Hematopoietic multipotent progenitor cell treated with erythropoietin and hydrocortisone succinate and interleukin-3 and kit ligand, for 17 days (in vitro differentiated cells): ENCODE data around the gene NUDCD3.

Experiments used
- DNase-seq: peaks from one replicate; pipeline ENCODE4 v3.0.0-alpha.2; 2015; ENCODE audit warnings: low spot score

Gene NUDCD3

DNA sequence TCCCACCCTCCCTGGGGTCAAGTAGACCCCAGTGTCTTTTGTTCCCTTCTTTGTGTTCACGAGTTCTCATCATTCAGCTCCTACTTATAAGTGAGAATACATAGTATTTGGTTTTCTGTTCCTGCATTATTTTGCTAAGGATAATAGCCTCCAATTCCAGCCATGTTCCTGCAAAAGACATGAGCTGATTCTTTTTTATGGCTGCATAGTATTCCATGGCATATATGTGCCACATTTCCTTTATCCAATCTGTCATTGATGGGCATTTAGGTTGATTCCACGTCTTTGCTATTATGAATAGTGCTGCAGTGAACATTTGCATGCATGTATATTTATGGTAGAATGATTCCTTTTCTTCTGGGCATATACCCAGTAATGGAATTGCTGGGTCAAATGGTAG lies 136.8 kb downstream of the NUDCD3 start:
- no peak for DNase-seq

DNA sequence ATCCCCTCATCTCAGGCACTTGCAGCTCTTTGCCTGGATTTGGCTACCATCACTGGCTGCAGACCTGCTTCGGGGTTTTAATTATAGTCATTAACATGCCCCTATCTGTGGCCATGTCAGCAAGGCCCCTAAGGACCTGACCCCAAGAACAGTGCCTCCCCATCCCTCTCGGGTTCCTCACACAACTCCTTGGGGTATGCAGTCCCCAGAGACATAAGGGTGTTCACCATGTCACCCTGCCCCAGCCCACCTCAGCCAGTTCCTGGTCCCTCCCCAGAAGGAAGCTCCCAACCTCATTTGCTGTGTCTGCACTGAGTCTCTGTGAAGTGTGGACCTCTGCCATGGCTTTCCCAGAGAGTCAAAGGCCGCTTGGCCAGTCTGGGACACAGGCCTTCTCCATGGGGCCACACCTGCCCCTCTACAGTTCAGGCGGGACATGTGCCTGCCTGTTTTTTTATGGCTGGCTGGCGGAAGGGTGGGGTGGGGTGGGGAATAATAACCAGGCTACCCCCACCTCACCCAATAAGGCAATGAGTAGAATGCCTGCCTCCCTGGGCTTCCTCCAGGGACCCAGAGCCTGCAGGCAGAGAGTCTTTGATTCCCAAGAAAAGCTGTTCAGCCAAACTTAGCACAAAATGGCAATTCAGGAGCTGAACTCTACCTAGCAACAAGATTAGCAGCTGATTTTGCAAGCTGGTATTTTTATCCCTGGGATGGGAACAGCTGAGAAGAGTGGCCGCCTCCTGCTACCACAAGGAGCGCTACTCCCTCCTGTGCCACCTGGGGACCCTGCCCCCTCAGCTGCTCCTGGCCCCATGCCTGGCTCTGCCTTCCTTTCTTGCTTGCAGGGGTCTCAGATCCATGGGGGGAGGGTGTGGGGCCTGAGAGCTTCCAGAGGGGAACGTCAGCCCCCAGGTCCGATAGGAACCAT lies 141.3 kb downstream of the NUDCD3 start:
- no peak for DNase-seq

DNA sequence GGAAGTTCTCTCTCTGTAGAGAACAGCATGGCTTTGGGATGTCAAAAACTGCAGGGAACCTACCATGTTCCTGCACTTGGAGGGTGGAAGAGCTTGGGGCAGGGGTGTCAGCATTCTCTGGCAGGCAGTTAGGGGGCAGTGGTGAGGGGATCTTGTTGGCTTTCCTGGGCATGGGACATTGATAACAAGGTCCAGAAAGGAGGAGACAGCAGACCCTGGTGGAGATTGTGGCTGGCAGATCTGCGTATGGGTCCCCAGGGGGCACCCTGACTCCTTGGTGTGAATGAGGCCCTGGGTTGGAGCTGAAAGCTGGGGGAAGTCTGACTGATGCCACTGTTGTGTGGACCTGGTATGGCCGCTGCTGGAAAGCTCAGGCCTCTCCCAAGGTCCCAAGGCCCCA lies 142.2 kb downstream of the NUDCD3 start:
- DNase-seq = peak; percentile 10

DNA sequence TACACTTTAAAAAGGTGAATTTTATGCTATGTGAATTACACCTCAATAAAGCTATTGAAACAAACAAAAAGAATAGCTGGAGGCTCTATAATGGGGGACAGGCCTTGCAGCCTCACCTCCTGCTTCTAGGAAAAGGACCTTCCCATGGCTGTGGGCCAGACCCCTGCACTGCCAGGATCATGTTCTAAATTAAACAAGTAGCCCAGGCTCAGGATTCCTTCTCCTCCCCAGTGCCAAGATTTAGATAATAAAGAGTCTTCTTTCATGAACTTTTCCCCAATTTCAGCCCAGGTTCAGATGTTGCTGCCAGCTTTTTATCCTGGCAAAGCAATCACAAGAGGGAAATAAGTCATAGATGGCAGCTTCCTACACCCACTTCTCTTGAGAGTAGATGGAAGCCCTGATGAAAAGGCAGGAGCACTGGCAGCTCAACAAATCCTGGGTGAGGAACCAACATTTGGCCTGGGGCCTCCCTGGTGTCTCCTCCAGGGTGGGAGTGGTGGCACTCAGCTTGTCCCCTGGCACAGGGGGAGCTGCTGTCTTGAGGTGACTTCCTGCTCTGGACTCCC lies 142.8 kb downstream of the NUDCD3 start:
- DNase-seq = no peak

DNA sequence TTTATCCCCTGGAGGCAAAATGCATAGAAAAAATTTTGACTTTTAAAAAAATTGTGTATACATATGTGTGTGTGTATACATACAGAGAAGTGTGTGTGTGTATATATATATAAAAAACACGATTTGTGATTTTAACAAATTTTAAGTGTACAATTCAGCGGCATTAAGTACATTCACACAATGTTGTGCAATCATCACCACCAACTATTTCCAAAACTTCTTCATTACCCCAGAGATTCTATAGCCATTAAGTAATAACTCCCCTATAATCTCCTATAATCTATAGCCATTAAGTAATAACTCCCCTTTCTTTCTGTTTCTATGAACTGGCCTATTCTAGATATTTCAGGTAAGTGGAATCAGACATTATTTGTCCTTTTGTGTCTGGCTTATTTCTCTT lies 144.4 kb downstream of the NUDCD3 start:
- no peak for DNase-seq

DNA sequence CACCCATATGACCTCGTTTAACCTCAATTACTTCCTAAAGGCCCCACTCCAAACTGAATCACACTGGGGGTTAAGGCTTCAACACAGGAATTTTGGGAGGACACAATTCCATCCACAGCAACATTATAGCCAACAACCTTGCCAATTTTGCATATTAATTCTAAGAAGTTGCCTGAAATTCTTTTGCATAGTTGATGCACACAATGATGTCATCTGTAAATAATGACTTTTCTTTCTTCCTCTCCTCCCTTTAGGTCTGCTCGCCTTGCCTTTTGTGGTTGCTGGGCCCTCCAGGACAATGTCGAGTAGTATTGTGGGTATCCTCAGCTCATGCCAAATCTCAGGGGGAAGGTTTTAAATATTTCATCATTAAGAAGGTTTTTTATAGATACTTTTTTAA lies 149.1 kb downstream of the NUDCD3 start:
- no peak for DNase-seq

DNA sequence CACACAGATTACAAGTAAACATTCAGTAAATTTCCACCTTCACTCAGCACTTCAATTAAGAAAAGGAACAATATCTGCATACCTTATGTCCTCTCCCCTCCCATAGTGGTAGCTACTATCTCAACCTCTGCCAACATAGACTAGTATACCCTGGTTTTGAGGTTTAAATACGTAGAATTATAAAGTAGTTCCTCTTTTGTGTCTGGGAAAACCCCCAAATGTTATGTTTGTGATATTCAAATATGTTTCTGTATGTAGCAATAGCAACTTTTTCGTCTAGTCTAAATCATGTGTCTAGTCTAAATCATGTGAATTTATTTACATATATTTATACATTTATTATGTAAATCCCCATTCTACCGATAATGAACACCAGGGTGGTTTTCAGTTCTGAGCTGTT lies 151.9 kb downstream of the NUDCD3 start:
- DNase-seq = no peak

DNA sequence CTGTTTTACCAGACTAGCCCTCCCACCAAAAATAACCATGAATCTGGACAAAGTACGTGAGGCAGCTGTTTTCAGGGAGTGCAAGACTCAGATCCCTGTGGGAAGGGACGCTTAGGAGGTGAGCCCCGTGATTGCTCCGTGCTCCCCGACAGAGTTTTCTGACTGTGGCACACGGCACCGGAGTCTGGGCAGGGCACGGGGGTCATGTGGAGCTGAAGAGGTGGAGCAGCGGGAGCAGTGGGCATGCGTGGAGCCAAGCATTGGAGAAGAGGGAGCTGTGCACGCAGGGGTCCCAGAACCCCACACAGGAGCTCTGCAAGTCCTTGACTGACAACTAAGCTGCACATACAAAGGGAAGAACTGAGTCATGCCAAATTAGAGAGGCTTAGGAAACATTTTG lies 154.0 kb downstream of the NUDCD3 start:
- DNase-seq = no peak

DNA sequence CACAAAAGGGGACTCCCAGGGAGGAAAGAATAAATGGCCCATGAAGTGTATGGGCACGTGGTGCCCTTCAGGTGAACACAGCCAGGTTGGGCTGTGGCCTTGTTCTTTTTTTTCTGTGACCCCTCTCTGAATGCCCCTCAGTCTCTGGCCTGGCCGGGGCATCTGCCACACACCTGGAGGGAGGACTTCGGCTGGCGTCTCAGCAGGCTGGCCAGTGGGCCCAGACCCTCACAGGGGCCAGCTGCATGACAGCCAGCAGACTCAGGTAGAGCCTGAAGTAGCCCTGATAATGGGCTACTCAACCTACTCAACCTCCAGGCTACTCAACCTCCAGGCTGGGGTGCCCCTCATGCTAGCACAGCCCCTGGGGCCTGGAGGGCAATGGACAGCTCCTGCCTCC lies 155.3 kb downstream of the NUDCD3 start:
- DNase-seq = no peak

DNA sequence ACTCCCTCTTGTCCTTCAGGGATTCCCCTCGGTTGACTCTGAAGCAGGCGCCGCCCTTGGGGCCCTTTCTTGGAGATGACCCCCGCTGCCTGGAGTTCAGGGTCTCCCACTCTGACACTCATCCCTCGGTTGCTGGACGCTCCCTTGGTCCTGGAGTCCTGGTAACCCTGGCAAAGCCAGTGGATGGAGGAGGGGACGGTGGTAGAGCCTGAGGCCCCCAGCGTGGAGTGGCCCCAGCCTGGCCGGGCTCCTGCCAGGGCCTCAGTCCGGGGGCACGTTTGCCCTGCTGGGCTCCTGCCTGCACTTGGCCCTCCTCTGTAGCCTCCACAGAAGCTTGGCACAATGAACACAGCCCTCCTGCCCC lies 155.7 kb downstream of the NUDCD3 start:
- DNase-seq = no peak

DNA sequence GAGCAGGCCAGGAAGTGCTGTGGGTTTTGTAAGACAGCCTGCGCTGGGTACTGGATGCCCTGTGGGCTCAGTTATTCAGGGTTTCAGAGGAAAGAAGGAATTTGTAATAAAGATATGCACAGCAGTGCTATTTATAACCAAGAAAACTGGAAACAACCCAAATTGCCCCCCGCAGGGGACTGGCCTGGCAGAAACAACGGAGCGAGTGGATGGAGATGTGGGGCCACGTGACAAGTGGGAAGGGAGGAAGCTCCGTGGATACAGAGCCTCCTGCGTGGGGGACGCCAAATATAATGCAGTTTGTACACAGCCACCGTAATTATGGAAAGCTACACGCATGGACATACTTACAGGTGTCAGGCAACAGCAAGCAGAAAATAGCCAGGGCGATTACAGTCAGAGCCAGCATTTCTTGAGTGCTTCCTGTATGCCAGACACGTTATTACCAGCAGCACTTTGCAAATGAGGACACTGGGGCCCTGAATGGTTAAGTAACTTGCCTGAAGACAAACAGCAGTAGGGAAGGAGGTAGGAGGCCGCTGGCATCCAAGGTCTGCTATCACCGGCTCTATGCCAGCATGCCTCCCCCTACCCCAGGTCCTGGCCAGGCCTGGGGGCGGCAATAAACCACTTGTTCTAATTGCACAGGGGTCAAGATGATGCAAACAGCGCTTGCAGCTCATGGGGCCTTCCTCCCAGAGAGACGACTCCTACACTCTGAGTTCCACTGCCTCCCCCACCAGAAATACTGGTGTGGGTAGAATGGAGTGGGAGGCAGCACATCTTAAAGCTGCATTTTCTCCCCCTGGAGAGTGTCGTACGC lies 156.3 kb downstream of the NUDCD3 start:
- DNase-seq = no peak

DNA sequence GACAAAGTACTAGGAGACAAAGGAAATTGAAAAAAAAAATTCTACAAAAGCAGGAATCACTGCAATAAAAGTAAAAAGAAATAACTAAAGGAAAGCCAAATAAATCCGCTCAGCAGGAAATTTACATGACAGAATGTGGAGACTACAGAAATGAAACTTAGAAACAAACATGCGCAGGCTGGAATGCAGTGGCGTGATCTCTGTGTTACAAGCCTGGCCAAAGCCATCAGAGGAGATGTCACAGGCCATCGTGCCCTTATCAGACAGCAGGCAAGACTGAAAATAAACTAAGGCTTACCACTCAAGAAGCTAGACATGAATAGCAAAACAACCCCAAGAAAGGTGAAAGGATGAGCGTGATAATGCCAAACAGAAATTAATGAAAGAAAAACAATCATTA lies 158.8 kb downstream of the NUDCD3 start:
- DNase-seq = no peak

DNA sequence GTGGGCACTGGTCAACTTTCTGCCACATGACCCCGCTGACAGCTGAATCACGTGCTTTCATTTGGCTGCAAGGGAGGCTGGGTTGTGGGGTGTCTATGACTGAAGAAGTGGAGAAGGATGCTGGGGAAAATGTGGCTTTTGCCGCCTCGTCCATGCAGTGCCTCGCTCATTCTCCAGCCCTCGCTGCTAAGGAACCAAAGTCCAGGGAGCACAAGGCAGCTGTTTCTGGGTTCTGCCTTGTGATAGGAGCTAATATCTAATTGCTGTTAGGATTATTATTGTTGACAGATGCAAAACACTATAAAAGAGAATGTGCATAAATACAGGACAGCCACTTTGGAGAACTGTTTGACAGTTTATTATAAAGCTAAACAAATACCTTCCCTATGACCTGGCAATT lies 160.1 kb downstream of the NUDCD3 start:
- no peak for DNase-seq

DNA sequence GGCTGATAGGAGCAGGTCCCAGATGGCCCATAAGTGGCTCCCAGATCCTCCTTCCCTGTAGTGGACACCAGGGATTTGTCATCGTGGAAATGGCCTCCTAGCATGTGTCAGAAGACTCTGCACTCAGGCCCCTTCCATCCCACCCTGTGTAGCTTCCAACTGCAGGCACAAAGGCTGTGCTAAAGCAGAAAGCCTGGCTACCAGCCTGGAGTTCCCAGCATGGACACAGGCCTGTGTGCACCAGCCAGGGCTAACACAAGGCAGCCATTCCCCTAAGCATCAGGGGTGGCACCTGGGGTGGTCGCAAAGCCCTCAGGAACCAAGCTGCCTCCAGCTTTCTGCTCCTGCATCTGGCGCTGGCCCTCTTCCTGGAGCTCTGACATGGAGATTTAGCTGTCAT lies 160.6 kb downstream of the NUDCD3 start:
- DNase-seq = no peak
